GM19099 (cell line): ENCODE data around the gene CFTR.

ENCODE experiments used
- POLR2A ChIP-seq: IDR thresholded peaks from 3 replicates; pipeline ENCODE4 v1.6.1; 2011; ENCODE audit warnings: low read depth; ENCODE audit not compliant: insufficient read length; ENCODE audit errors: extremely low read depth

Gene CFTR

GRCh38 chr7:117479225-117480054, at the start of gene CFTR:
Gene CFTR, plus strand, starts transcription at chr7:117480025. Its CDS starts 70 bp downstream, at chr7:117480095.
- TF ChIP-seq POLR2A, result no peak

- no peak for TF ChIP-seq POLR2A
Measured at GRCh38 chr7:117435475-117436043, 44.3 kb upstream of the CFTR start.

GRCh38 chr7:117444646-117445045, 35.2 kb upstream of the CFTR start:
- TF ChIP-seq POLR2A, result no peak

GRCh38 chr7:117445206-117445605, 34.6 kb upstream of the CFTR start:
- TF ChIP-seq POLR2A, result no peak

GRCh38 chr7:117446220-117446815, 33.5 kb upstream of the CFTR start:
- TF ChIP-seq POLR2A, result no peak

- no peak for TF ChIP-seq POLR2A
Measured at GRCh38 chr7:117448655-117449054, 31.2 kb upstream of the CFTR start.

GRCh38 chr7:117458977-117459583, 20.7 kb upstream of the CFTR start:
- TF ChIP-seq POLR2A, result no peak

GRCh38 chr7:117459735-117460134, 20.1 kb upstream of the CFTR start:
- TF ChIP-seq POLR2A, result no peak

- no peak for TF ChIP-seq POLR2A
Measured at GRCh38 chr7:117468174-117468573, 11.7 kb upstream of the CFTR start.

GRCh38 chr7:117470777-117471176, 9.0 kb upstream of the CFTR start:
- TF ChIP-seq POLR2A, result no peak

- TF ChIP-seq POLR2A, result no peak
Measured at GRCh38 chr7:117472335-117472734, 7.5 kb upstream of the CFTR start.

GRCh38 chr7:117476557-117477215, 3.1 kb upstream of the CFTR start:
- no peak for TF ChIP-seq POLR2A

GRCh38 chr7:117478836-117479224, 995 bp upstream of the CFTR start:
- no peak for TF ChIP-seq POLR2A

- TF ChIP-seq POLR2A, result no peak
Measured at GRCh38 chr7:117480055-117480362, 184 bp downstream of the CFTR start.

GRCh38 chr7:117480978-117481377, 1.2 kb downstream of the CFTR start:
- TF ChIP-seq POLR2A, result no peak
